ENCODE data around the gene JARID2. TPM values are rescaled to one million over a fixed set of nuclear protein-coding genes. Genes with fewer than 3 reads are reported as not detected.

The JARID2 gene
- total RNA-seq, 2 experiments from 2014 or later: 19.0 to 19.5 TPM

DNA sequence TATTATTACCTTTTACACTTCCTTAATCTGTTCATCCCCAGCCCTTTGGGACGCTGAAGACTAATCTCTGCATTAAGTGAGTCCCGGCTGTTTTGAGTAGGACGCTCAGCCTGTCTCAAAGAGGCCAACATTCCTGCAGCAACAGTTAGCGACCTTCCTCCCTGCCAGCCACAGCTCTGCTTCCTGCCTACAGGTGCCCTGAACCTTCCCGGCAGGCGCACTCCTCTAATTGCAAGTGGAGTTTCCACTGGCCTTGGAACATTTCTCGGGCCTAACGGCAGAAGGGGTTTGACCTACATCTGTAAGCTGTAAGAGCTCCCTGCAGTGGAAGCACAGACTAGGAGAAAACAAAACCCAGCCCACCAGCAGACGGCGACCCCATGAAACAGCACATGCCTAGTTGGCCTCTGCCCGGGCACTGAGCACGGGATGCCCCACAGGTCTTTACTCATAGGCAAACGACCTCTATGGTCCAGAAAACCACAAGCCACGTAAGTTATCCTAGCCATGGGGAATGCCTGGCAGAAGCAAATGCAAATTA is 279.1 kb downstream of the JARID2 start:
- intact Hi-C loops (cut with micrococcal nuclease; ENCODE audit: unreplicated experiment): no loop called here
- Histone ChIP-seq H3K4me3 (ENCODE audit: low read depth, low read length, poor library complexity, severe bottlenecking) (no peak overlapping the region), H4K20me1 (ENCODE audit: insufficient read depth, low read length) (no peaks in the 10 kb centered on the region), H3K4me1 (ENCODE audit: insufficient read depth, low read length, poor library complexity, severe bottlenecking) (no peaks in the 10 kb centered on the region), H3K4me2 (ENCODE audit: low read length) (no peak overlapping the region), H3K36me3 (ENCODE audit: insufficient read depth, low read length) (peaks cover 26% of the 10 kb centered on the region; the same call in 1 of the 2 replicates), H3K9me2 (ENCODE audit: insufficient read depth, low read length) (no peaks in the 10 kb centered on the region), H3K27ac (ENCODE audit: low read depth, low read length, poor library complexity, severe bottlenecking) (no peak overlapping the region), H3K79me2 (ENCODE audit: insufficient read depth, low read depth, low read length) (no peaks in the 10 kb centered on the region), H2AFZ (ENCODE audit: low read length) (no peak overlapping the region), H3K9me3 (ENCODE audit: low read length) (no peaks in the 10 kb centered on the region)
- TF ChIP-seq, protein P1, sequence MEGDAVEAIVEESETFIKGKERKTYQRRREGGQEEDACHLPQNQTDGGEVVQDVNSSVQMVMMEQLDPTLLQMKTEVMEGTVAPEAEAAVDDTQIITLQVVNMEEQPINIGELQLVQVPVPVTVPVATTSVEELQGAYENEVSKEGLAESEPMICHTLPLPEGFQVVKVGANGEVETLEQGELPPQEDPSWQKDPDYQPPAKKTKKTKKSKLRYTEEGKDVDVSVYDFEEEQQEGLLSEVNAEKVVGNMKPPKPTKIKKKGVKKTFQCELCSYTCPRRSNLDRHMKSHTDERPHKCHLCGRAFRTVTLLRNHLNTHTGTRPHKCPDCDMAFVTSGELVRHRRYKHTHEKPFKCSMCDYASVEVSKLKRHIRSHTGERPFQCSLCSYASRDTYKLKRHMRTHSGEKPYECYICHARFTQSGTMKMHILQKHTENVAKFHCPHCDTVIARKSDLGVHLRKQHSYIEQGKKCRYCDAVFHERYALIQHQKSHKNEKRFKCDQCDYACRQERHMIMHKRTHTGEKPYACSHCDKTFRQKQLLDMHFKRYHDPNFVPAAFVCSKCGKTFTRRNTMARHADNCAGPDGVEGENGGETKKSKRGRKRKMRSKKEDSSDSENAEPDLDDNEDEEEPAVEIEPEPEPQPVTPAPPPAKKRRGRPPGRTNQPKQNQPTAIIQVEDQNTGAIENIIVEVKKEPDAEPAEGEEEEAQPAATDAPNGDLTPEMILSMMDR (conservative IDR thresholded peaks at IDR 0.05; ENCODE audit: low read length): no peak
- TF ChIP-seq EZH2phosphoT487 (IDR thresholded peaks at IDR 0.05; ENCODE audit: borderline replicate concordance, low read depth, low read length): no peak
- ChIA-PET POLR2A (no interaction called here), CTCF (ENCODE audit: unreplicated experiment) (no interaction called here)
- no TSS peak for BruUV-seq (replicated peaks)
- DNase-seq (ENCODE audit: low spot score): no peak

DNA sequence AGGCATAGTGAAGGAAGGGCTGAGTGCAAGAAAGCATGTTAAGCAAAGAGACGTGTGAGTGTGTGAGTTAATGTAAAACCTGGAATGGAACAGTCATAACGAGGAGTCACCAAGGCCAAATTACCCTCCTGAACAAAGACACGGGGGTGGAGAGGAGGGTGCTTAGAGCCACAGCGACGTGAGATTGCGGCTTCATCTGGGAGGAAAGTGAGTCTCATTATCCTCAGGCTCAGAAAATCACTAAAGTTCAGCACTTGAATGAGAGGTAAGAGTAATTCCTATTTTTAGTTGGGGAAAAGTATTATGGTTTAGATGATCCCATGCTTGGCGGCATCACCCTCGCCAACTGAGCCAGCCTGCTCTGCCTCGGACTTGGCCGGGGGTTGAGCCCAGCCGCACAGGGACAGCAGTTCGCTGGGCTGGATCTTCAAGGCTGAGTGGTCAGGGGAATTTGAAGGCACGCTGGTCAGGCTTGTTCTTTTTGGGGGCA is 280.4 kb downstream of the JARID2 start:
- TF ChIP-seq, protein P1 (conservative IDR thresholded peaks at IDR 0.05; ENCODE audit: low read length): no peak
- TF ChIP-seq EZH2phosphoT487 (IDR thresholded peaks at IDR 0.05; ENCODE audit: borderline replicate concordance, low read depth, low read length): no peak
- Histone ChIP-seq H4K20me1 (ENCODE audit: insufficient read depth, low read length) (no peaks in the 10 kb centered on the region), H3K4me3 (ENCODE audit: low read depth, low read length, poor library complexity, severe bottlenecking) (no peak overlapping the region), H3K9me3 (ENCODE audit: low read length) (no peaks in the 10 kb centered on the region), H3K79me2 (ENCODE audit: insufficient read depth, low read depth, low read length) (no peaks in the 10 kb centered on the region), H3K27ac (ENCODE audit: low read depth, low read length, poor library complexity, severe bottlenecking) (no peak overlapping the region), H3K4me1 (ENCODE audit: insufficient read depth, low read length, poor library complexity, severe bottlenecking) (no peaks in the 10 kb centered on the region), H3K9me2 (ENCODE audit: insufficient read depth, low read length) (no peaks in the 10 kb centered on the region), H2AFZ (ENCODE audit: low read length) (no peak overlapping the region), H3K36me3 (ENCODE audit: insufficient read depth, low read length) (peaks cover 26% of the 10 kb centered on the region; the same call in 1 of the 2 replicates), H3K4me2 (ENCODE audit: low read length) (no peak overlapping the region)
- POLR2A ChIA-PET: no interaction called here
- DNase-seq (ENCODE audit: low spot score): no peak
- CTCF ChIA-PET (ENCODE audit: unreplicated experiment): no interaction called here
- intact Hi-C loops (cut with micrococcal nuclease; ENCODE audit: unreplicated experiment): no loop called here
- no TSS peak for BruUV-seq (replicated peaks)

- Histone ChIP-seq H3K9me3 (ENCODE audit: low read length) (no peaks in the 10 kb centered on the region), H3K9me2 (ENCODE audit: insufficient read depth, low read length) (no peaks in the 10 kb centered on the region), H3K36me3 (ENCODE audit: insufficient read depth, low read length) (peaks cover 14% of the 10 kb centered on the region; the same call in 1 of the 2 replicates), H4K20me1 (ENCODE audit: insufficient read depth, low read length) (no peaks in the 10 kb centered on the region), H3K4me3 (ENCODE audit: low read depth, low read length, poor library complexity, severe bottlenecking) (no peak overlapping the region), H3K4me1 (ENCODE audit: insufficient read depth, low read length, poor library complexity, severe bottlenecking) (no peaks in the 10 kb centered on the region), H3K79me2 (ENCODE audit: insufficient read depth, low read depth, low read length) (no peaks in the 10 kb centered on the region), H3K4me2 (ENCODE audit: low read length) (no peak overlapping the region), H2AFZ (ENCODE audit: low read length) (no peak overlapping the region), H3K27ac (ENCODE audit: low read depth, low read length, poor library complexity, severe bottlenecking) (no peak overlapping the region)
- ChIA-PET CTCF (ENCODE audit: unreplicated experiment) (no interaction called here), POLR2A (interaction anchor here (0.9 kb wide), 1 partner anchor 22 kb away, joined by 3 read pairs; no protein-coding TSS in a partner anchor)
- BruUV-seq (replicated peaks): no TSS peak
- no peak for DNase-seq (ENCODE audit: low spot score)
- TF ChIP-seq EZH2phosphoT487 (IDR thresholded peaks at IDR 0.05; ENCODE audit: borderline replicate concordance, low read depth, low read length): no peak
- TF ChIP-seq, protein P1 (conservative IDR thresholded peaks at IDR 0.05; ENCODE audit: low read length): no peak
- intact Hi-C loops (cut with micrococcal nuclease; ENCODE audit: unreplicated experiment): no loop called here
Measured at GRCh38 chr6:15527838-15528617, 282.2 kb downstream of the JARID2 start.
